ENCODE data around the gene CACNB2.

The CACNB2 gene

GRCh38 chr10:18402853-18403252 lies 262.6 kb downstream of the CACNB2 start:
- Histone ChIP-seq H3K4me3 (ENCODE audit: low read length) (no peak overlapping the region), H3K79me2 (ENCODE audit: low read length) (no peaks in the 10 kb centered on the region), H3K9ac (ENCODE audit: low read length) (no peak overlapping the region), H3K27me3 (ENCODE audit: low read depth, low read length) (peaks cover 9% of the 10 kb centered on the region; the same call in 1 of the 2 replicates), H3K4me1 (ENCODE audit: low read length) (peaks cover 34% of the 10 kb centered on the region), H3K9me3 (ENCODE audit: insufficient read depth, low read length) (no peaks in the 10 kb centered on the region), H3K27ac (ENCODE audit: low read length) (no peak overlapping the region), H2AFZ (ENCODE audit: low read depth, low read length) (no peak overlapping the region), H3K36me3 (replicated peaks; ENCODE audit: low read depth, low read length) (no peaks in the 10 kb centered on the region), H3K4me2 (ENCODE audit: low read length) (no peak overlapping the region; the same call in 1 of the 2 replicates), H4K20me1 (ENCODE audit: insufficient read depth, low read length) (no peaks in the 10 kb centered on the region)
- TF ChIP-seq, protein P1, sequence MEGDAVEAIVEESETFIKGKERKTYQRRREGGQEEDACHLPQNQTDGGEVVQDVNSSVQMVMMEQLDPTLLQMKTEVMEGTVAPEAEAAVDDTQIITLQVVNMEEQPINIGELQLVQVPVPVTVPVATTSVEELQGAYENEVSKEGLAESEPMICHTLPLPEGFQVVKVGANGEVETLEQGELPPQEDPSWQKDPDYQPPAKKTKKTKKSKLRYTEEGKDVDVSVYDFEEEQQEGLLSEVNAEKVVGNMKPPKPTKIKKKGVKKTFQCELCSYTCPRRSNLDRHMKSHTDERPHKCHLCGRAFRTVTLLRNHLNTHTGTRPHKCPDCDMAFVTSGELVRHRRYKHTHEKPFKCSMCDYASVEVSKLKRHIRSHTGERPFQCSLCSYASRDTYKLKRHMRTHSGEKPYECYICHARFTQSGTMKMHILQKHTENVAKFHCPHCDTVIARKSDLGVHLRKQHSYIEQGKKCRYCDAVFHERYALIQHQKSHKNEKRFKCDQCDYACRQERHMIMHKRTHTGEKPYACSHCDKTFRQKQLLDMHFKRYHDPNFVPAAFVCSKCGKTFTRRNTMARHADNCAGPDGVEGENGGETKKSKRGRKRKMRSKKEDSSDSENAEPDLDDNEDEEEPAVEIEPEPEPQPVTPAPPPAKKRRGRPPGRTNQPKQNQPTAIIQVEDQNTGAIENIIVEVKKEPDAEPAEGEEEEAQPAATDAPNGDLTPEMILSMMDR (IDR thresholded peaks at IDR 0.05; ENCODE audit: low read depth, low read length): no peak
- no peak for TF ChIP-seq EZH2phosphoT487 (IDR thresholded peaks at IDR 0.05; ENCODE audit: low read depth)

GRCh38 chr10:18404530-18404929 lies 264.3 kb downstream of the CACNB2 start:
- Histone ChIP-seq H3K36me3 (replicated peaks; ENCODE audit: low read depth, low read length) (no peaks in the 10 kb centered on the region), H4K20me1 (ENCODE audit: insufficient read depth, low read length) (no peaks in the 10 kb centered on the region), H3K79me2 (ENCODE audit: low read length) (no peaks in the 10 kb centered on the region), H3K27me3 (ENCODE audit: low read depth, low read length) (peaks cover 9% of the 10 kb centered on the region; the same call in 1 of the 2 replicates), H2AFZ (ENCODE audit: low read depth, low read length) (no peak overlapping the region), H3K4me3 (ENCODE audit: low read length) (no peak overlapping the region), H3K9ac (ENCODE audit: low read length) (no peak overlapping the region), H3K4me1 (ENCODE audit: low read length) (peaks cover 23% of the 10 kb centered on the region), H3K27ac (ENCODE audit: low read length) (no peak overlapping the region), H3K9me3 (ENCODE audit: insufficient read depth, low read length) (no peaks in the 10 kb centered on the region), H3K4me2 (ENCODE audit: low read length) (peak overlapping the region; percentile 20; the same call in 1 of the 2 replicates)
- TF ChIP-seq, protein P1 (IDR thresholded peaks at IDR 0.05; ENCODE audit: low read depth, low read length): no peak
- no peak for TF ChIP-seq EZH2phosphoT487 (IDR thresholded peaks at IDR 0.05; ENCODE audit: low read depth)

DNA sequence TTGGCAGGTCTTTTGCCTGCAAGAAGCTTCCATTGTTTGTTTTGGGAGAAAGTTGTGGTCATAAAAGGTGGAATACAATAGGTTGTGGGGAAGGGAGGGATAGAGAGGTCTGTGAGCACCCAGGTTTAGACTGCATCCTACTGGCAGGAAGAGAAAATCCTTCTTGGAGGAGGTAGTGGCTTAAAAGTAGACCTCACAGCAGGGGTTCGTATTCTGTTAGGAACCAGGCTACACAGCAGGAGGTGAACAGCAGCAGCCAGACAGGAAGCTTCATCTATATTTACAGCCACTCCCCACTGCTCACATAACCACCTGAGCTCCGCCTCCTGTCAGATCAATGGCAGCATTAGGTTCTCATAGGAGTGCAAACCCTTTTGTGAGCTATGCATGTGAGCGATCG lies 265.9 kb downstream of the CACNB2 start:
- H3K4me2 ChIP-seq (ENCODE audit: low read length): no peak overlapping the region
- peaks cover 9% of the 10 kb centered on the region; the same call in 1 of the 2 replicates for H3K27me3 ChIP-seq (ENCODE audit: low read depth, low read length)
- no peaks in the 10 kb centered on the region for H4K20me1 ChIP-seq (ENCODE audit: insufficient read depth, low read length)
- no peak overlapping the region for H3K9ac ChIP-seq (ENCODE audit: low read length)
- no peaks in the 10 kb centered on the region for H3K9me3 ChIP-seq (ENCODE audit: insufficient read depth, low read length)
- H2AFZ ChIP-seq (ENCODE audit: low read depth, low read length): no peak overlapping the region
- H3K79me2 ChIP-seq (ENCODE audit: low read length): no peaks in the 10 kb centered on the region
- H3K27ac ChIP-seq (ENCODE audit: low read length): no peak overlapping the region
- H3K4me3 ChIP-seq (ENCODE audit: low read length): no peak overlapping the region
- H3K4me1 ChIP-seq (ENCODE audit: low read length): peaks cover 20% of the 10 kb centered on the region
- TF ChIP-seq, protein P1 (IDR thresholded peaks at IDR 0.05; ENCODE audit: low read depth, low read length): no peak
- TF ChIP-seq EZH2phosphoT487 (IDR thresholded peaks at IDR 0.05; ENCODE audit: low read depth): no peak
- H3K36me3 ChIP-seq (replicated peaks; ENCODE audit: low read depth, low read length): no peaks in the 10 kb centered on the region

- Histone ChIP-seq H3K27me3 (ENCODE audit: low read depth, low read length) (no peaks in the 10 kb centered on the region), H3K9ac (ENCODE audit: low read length) (no peak overlapping the region), H3K4me3 (ENCODE audit: low read length) (no peak overlapping the region), H4K20me1 (ENCODE audit: insufficient read depth, low read length) (no peaks in the 10 kb centered on the region), H3K79me2 (ENCODE audit: low read length) (no peaks in the 10 kb centered on the region), H3K36me3 (replicated peaks; ENCODE audit: low read depth, low read length) (no peaks in the 10 kb centered on the region), H3K4me1 (ENCODE audit: low read length) (peaks cover 11% of the 10 kb centered on the region; the same call in 1 of the 2 replicates), H3K9me3 (ENCODE audit: insufficient read depth, low read length) (no peaks in the 10 kb centered on the region), H2AFZ (ENCODE audit: low read depth, low read length) (no peak overlapping the region), H3K27ac (ENCODE audit: low read length) (no peak overlapping the region), H3K4me2 (ENCODE audit: low read length) (no peak overlapping the region)
- TF ChIP-seq, protein P1 (IDR thresholded peaks at IDR 0.05; ENCODE audit: low read depth, low read length): no peak
- no peak for TF ChIP-seq EZH2phosphoT487 (IDR thresholded peaks at IDR 0.05; ENCODE audit: low read depth)
These were observed 269.6 kb downstream of the CACNB2 start for GRCh38 chr10:18409599-18410397.
